Retina (tissue), 1 donor: ENCODE measurements around the gene KRT80.
"Not testable (repeated sequence)": the region's sequence is repeated elsewhere in the genome, so short reads cannot be mapped to it uniquely, and the experiment has no call there.

Experiments
- DNase-seq: peaks from one replicate; pipeline ENCODE4 v3.0.0-alpha.2; 2016

The KRT80 gene

GRCh38 chr12:52191841-52192791 lies at the start of gene KRT80:
TSS of gene KRT80 (minus strand) at chr12:52192014. CDS start at chr12:52191902, 112 bp downstream.
- no peak for DNase-seq

- no peak for DNase-seq
Measured at GRCh38 chr12:52241205-52241842, 49.5 kb upstream of the KRT80 start.

- DNase-seq, result not testable (repeated sequence)
Measured at GRCh38 chr12:52240247-52240646, 48.4 kb upstream of the KRT80 start.

- DNase-seq, result no peak
Measured at GRCh38 chr12:52239767-52240166, 48.0 kb upstream of the KRT80 start.

- DNase-seq, result no peak
Measured at GRCh38 chr12:52238916-52239646, 47.3 kb upstream of the KRT80 start.

GRCh38 chr12:52238207-52238840 lies 46.5 kb upstream of the KRT80 start:
- no peak for DNase-seq

- no peak for DNase-seq
Measured at GRCh38 chr12:52236386-52237050, 44.7 kb upstream of the KRT80 start.

- DNase-seq, result no peak
Measured at GRCh38 chr12:52235822-52236361, 44.1 kb upstream of the KRT80 start.

GRCh38 chr12:52235001-52235764 lies 43.4 kb upstream of the KRT80 start:
- no peak for DNase-seq

GRCh38 chr12:52234223-52234810 lies 42.5 kb upstream of the KRT80 start:
- DNase-seq, result no peak

GRCh38 chr12:52233462-52234207 lies 41.8 kb upstream of the KRT80 start:
- DNase-seq, result no peak

- DNase-seq, result no peak
Measured at GRCh38 chr12:52232674-52233461, 41.1 kb upstream of the KRT80 start, which contains the start of gene KRT7. TSS of gene KRT7 (plus strand) at chr12:52233243. CDS start at chr12:52233297, 54 bp downstream.

GRCh38 chr12:52232203-52232673 lies 40.4 kb upstream of the KRT80 start:
- DNase-seq, result no peak

- DNase-seq, result no peak
Measured at GRCh38 chr12:52231305-52232202, 39.7 kb upstream of the KRT80 start.

- no peak for DNase-seq
Measured at GRCh38 chr12:52230364-52231281, 38.8 kb upstream of the KRT80 start.

- no peak for DNase-seq
Measured at GRCh38 chr12:52229836-52230343, 38.1 kb upstream of the KRT80 start.
